PC-9 (cell line): ENCODE measurements around the gene PHACTR3. TPM values are rescaled to one million over a fixed set of nuclear protein-coding genes. Genes with fewer than 3 reads are reported as not detected.

Experiments
- BruUV-seq: library from RNA; stranded (reverse); fragments of 400-500 nt; replicated peaks from 2 replicates; lab custom pipeline; 2021; lab: Mats Ljungman, UMichigan
- CTCF ChIA-PET: fragments of 300-600 bp; sonication (Branson Sonifier 250); formaldehyde crosslinking; loops from one replicate; lab custom pipeline; 2022; ENCODE audit warnings: antibody characterized with exemption; lab: Charles Lee
- POLR2A ChIA-PET: fragments of 300-600 bp; sonication (Branson Sonifier 250); formaldehyde crosslinking; loops from one replicate; lab custom pipeline; 2022; ENCODE audit warnings: antibody characterized with exemption; ENCODE audit not compliant: unreplicated experiment; lab: Charles Lee
- DNase-seq, 2 experiments: peaks; one replicate each; pipeline versions ENCODE4 v3.0.0 to v3.0.0-alpha.2; 2015 to 2022; ENCODE audit warnings: mixed read lengths in 1 of 2
- H2AFZ ChIP-seq: fragments of 200-600 bp; sonication (generic); 2 replicates; pipeline ENCODE4 v1.8.1; 2017; ENCODE audit warnings: antibody characterized with exemption
- H3F3A ChIP-seq: fragments of 200-600 bp; sonication (generic); 2 replicates; pipeline ENCODE4 v1.8.1; 2017; ENCODE audit warnings: antibody characterized with exemption, mild to moderate bottlenecking, low read depth; ENCODE audit not compliant: insufficient read depth
- H3K27ac ChIP-seq: fragments of 200-600 bp; sonication (generic); 2 replicates; pipeline ENCODE4 v1.6.1; 2016; ENCODE audit warnings: mixed run types
- H3K27me3 ChIP-seq: fragments of 200-600 bp; sonication (generic); 2 replicates; pipeline ENCODE4 v1.6.1; 2016; ENCODE audit warnings: low read depth, mixed run types; ENCODE audit not compliant: insufficient read depth
- H3K36me3 ChIP-seq: fragments of 200-600 bp; sonication (generic); 2 replicates; pipeline ENCODE4 v1.6.1; 2016; ENCODE audit warnings: low read depth, mixed run types
- H3K4me1 ChIP-seq: fragments of 200-600 bp; sonication (generic); replicated peaks from 2 replicates; pipeline ENCODE4 v1.6.1; 2016; ENCODE audit warnings: mixed run types; ENCODE audit not compliant: insufficient read depth
- H3K4me2 ChIP-seq: fragments of 200-600 bp; sonication (generic); 2 replicates; pipeline ENCODE4 v1.6.1; 2017; ENCODE audit warnings: mixed run types
- H3K4me3 ChIP-seq: fragments of 200-600 bp; sonication (generic); 2 replicates; pipeline ENCODE4 v1.6.1; 2016; ENCODE audit warnings: mixed run types
- H3K79me2 ChIP-seq: fragments of 200-600 bp; sonication (generic); 2 replicates; pipeline ENCODE4 v1.6.1; 2017; ENCODE audit warnings: low read depth, mixed run types
- H3K9me2 ChIP-seq: fragments of 200-600 bp; sonication (generic); 2 replicates; pipeline ENCODE4 v1.8.1; 2017; ENCODE audit warnings: mild to moderate bottlenecking; ENCODE audit not compliant: insufficient read depth
- H3K9me3 ChIP-seq: fragments of 200-600 bp; sonication (generic); 2 replicates; pipeline ENCODE4 v1.8.1; 2016; ENCODE audit warnings: low read depth; ENCODE audit not compliant: insufficient read depth
- H4K20me1 ChIP-seq: fragments of 200-600 bp; sonication (generic); 2 replicates; pipeline ENCODE4 v1.8.1; 2017; ENCODE audit not compliant: insufficient read depth
- CTCF ChIP-seq: fragments of 200-600 bp; sonication (generic); conservative IDR thresholded peaks from 2 replicates; pipeline ENCODE4 v1.6.1; 2017; ENCODE audit warnings: mixed run types, antibody characterized with exemption, mild to moderate bottlenecking, moderate library complexity
- EZH2 ChIP-seq: fragments of 200-600 bp; sonication (generic); IDR thresholded peaks from 2 replicates; pipeline ENCODE4 v1.8.0; 2017; ENCODE audit warnings: antibody characterized with exemption, low read depth
- intact Hi-C: fragments of 100-400 bp; cut with micrococcal nuclease; formaldehyde crosslinking; loops from one replicate; pipeline ENCODE4 v1.10.0; 2022; ENCODE audit not compliant: unreplicated experiment
- total RNA-seq: library from RNA; stranded (reverse); gene quantifications from 2 replicates; pipeline ENCODE4 v1.2.3, GENCODE V29; 2021

Gene PHACTR3
- total RNA-seq, 1 experiment from 2014 or later, result 0.41 TPM

GRCh38 chr20:59745201-59745600 is 140.9 kb downstream of the PHACTR3 start:
- H3F3A ChIP-seq, result no peaks in the 10 kb centered on the region
- H2AFZ ChIP-seq, result no peak overlapping the region
- peaks cover 100% of the 10 kb centered on the region for H3K27me3 ChIP-seq
- ChIA-PET CTCF (no interaction called here), POLR2A (no interaction called here)
- BruUV-seq, result no TSS peak
- no peaks in the 10 kb centered on the region for H3K9me2 ChIP-seq
- no peaks in the 10 kb centered on the region for H4K20me1 ChIP-seq
- H3K79me2 ChIP-seq, result no peaks in the 10 kb centered on the region
- H3K4me3 ChIP-seq, result no peak overlapping the region
- H3K9me3 ChIP-seq, result no peaks in the 10 kb centered on the region
- no peaks in the 10 kb centered on the region for H3K4me1 ChIP-seq
- no peak overlapping the region for H3K4me2 ChIP-seq
- TF ChIP-seq EZH2 (no peak), CTCF (no peak)
- no peak for DNase-seq
- intact Hi-C loops, result no loop called here
- no peaks in the 10 kb centered on the region for H3K36me3 ChIP-seq
- H3K27ac ChIP-seq, result no peak overlapping the region

- H3K9me3 ChIP-seq, result no peaks in the 10 kb centered on the region
- no TSS peak for BruUV-seq
- no peaks in the 10 kb centered on the region for H3F3A ChIP-seq
- ChIA-PET CTCF (no interaction called here), POLR2A (no interaction called here)
- H3K36me3 ChIP-seq, result no peaks in the 10 kb centered on the region
- H3K79me2 ChIP-seq, result no peaks in the 10 kb centered on the region
- H3K27ac ChIP-seq, result no peak overlapping the region
- H3K27me3 ChIP-seq, result peaks cover 100% of the 10 kb centered on the region
- DNase-seq, result no peak
- H3K9me2 ChIP-seq, result no peaks in the 10 kb centered on the region
- no peak overlapping the region for H3K4me3 ChIP-seq
- H3K4me2 ChIP-seq, result no peak overlapping the region
- intact Hi-C loops, result no loop called here
- H2AFZ ChIP-seq, result no peak overlapping the region
- H3K4me1 ChIP-seq, result no peaks in the 10 kb centered on the region
- H4K20me1 ChIP-seq, result no peaks in the 10 kb centered on the region
- no peak for TF ChIP-seq CTCF
- no peak for TF ChIP-seq EZH2
These were observed 141.4 kb downstream of the PHACTR3 start for GRCh38 chr20:59745716-59746115.

GRCh38 chr20:59746155-59746554 is 141.8 kb downstream of the PHACTR3 start:
- H3K27me3 ChIP-seq, result peaks cover 100% of the 10 kb centered on the region
- TF ChIP-seq EZH2, result no peak
- no peaks in the 10 kb centered on the region for H3K9me2 ChIP-seq
- H3K9me3 ChIP-seq, result no peaks in the 10 kb centered on the region
- CTCF ChIA-PET, result no interaction called here
- BruUV-seq, result no TSS peak
- no peak overlapping the region for H3K4me2 ChIP-seq
- H3K4me1 ChIP-seq, result no peaks in the 10 kb centered on the region
- no peaks in the 10 kb centered on the region for H3F3A ChIP-seq
- H2AFZ ChIP-seq, result no peak overlapping the region
- intact Hi-C loops, result no loop called here
- H3K4me3 ChIP-seq, result no peak overlapping the region
- H3K27ac ChIP-seq, result no peak overlapping the region
- no peak for DNase-seq
- no peaks in the 10 kb centered on the region for H3K79me2 ChIP-seq
- H3K36me3 ChIP-seq, result no peaks in the 10 kb centered on the region
- POLR2A ChIA-PET, result no interaction called here
- no peaks in the 10 kb centered on the region for H4K20me1 ChIP-seq
